ENCODE data around the gene NCKAP5.

The NCKAP5 gene

DNA sequence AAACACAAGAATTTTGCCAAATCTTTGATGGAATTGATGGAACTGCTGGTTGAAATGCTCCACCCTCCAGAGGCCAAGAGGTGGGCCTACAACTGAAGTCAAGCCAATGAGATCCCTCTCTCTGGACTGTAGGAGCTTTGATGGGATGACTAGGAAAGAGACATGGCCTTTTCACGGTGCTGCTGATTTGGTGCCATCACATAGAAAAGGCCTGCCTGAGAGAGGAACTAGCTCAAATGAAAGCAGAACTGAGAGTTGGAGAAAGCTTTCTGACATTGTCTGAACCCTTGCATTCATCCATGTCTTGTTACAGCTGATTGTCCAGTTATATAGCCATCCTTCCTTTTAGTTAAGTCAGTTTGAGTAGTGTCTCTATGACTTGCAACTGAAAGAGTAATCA lies 614.5 kb downstream of the NCKAP5 start:
- TF ChIP-seq CTCF (IDR thresholded peaks at IDR 0.05; ENCODE audit: insufficient read depth, low read length) (no peak), GABPA (IDR thresholded peaks at IDR 0.05; ENCODE audit: low read depth) (no peak), SPI1 (IDR thresholded peaks at IDR 0.05; ENCODE audit: borderline replicate concordance, low read depth) (no peak), POLR2AphosphoS5 (IDR thresholded peaks at IDR 0.05; ENCODE audit: low read depth) (no peak)
- TF ChIP-seq, protein P1, sequence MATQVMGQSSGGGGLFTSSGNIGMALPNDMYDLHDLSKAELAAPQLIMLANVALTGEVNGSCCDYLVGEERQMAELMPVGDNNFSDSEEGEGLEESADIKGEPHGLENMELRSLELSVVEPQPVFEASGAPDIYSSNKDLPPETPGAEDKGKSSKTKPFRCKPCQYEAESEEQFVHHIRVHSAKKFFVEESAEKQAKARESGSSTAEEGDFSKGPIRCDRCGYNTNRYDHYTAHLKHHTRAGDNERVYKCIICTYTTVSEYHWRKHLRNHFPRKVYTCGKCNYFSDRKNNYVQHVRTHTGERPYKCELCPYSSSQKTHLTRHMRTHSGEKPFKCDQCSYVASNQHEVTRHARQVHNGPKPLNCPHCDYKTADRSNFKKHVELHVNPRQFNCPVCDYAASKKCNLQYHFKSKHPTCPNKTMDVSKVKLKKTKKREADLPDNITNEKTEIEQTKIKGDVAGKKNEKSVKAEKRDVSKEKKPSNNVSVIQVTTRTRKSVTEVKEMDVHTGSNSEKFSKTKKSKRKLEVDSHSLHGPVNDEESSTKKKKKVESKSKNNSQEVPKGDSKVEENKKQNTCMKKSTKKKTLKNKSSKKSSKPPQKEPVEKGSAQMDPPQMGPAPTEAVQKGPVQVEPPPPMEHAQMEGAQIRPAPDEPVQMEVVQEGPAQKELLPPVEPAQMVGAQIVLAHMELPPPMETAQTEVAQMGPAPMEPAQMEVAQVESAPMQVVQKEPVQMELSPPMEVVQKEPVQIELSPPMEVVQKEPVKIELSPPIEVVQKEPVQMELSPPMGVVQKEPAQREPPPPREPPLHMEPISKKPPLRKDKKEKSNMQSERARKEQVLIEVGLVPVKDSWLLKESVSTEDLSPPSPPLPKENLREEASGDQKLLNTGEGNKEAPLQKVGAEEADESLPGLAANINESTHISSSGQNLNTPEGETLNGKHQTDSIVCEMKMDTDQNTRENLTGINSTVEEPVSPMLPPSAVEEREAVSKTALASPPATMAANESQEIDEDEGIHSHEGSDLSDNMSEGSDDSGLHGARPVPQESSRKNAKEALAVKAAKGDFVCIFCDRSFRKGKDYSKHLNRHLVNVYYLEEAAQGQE (IDR thresholded peaks at IDR 0.05; ENCODE audit: insufficient replicate concordance, low read depth) = no peak
- H3K27ac ChIP-seq (replicated peaks) = no peak overlapping the region
- no peak for DNase-seq (ENCODE audit: low read depth in 1 of 2, low spot score in 1 of 2)
- no peaks in the 10 kb centered on the region for H3K27me3 ChIP-seq (ENCODE audit: insufficient read depth, poor library complexity, severe bottlenecking)
- no peak overlapping the region for H3K4me3 ChIP-seq (replicated peaks; ENCODE audit: insufficient read depth, low read length)

DNA sequence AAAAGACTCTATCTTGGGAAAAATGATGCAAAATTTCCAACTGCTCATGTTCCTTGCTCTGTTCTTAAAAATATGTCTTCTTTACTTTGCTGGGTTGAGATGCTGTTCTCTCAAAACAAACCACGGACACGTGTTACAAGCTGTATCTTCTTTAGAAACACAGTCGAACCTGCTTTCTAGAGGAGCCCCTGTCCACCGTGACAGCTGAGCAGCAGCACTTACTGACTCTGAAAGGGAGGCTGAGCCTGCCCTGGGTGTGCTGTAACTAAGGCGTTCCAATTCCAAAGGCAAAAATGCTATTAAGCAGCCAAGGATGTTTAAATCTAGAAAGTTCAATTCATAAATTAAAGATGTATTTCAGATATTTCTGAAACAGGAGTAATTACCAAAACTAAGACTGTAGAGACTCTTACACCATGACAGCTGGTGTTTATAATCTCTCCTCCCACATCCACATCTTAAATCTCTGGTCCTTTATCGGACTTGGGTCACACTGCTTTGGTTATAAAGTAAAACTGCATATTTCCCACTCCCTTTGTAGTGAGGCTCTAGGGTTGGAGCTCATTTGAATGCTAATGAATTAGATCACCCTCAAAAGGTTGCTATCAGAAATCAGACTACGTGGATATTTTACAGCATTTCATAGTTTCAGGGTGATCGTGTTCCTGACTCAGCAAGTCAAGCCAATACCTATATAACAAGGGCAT lies 617.1 kb downstream of the NCKAP5 start:
- H3K27ac ChIP-seq (replicated peaks) = no peak overlapping the region

GRCh38 chr2:132949108-132949507 lies 619.2 kb downstream of the NCKAP5 start:
- no peak overlapping the region for H3K4me3 ChIP-seq (replicated peaks; ENCODE audit: insufficient read depth, low read length)
- H3K27ac ChIP-seq (replicated peaks) = no peak overlapping the region
- DNase-seq (ENCODE audit: low read depth in 1 of 2, low spot score in 1 of 2) = no peak
- no peak for TF ChIP-seq SPI1 (IDR thresholded peaks at IDR 0.05; ENCODE audit: borderline replicate concordance, low read depth)
- peaks cover under 1% of the 10 kb centered on the region for H3K27me3 ChIP-seq (ENCODE audit: insufficient read depth, poor library complexity, severe bottlenecking)

More for the DNA sequence above, 617.1 kb downstream of the NCKAP5 start:
- no peak for TF ChIP-seq POLR2AphosphoS5 (IDR thresholded peaks at IDR 0.05; ENCODE audit: low read depth)
- no peak for TF ChIP-seq CTCF (IDR thresholded peaks at IDR 0.05; ENCODE audit: insufficient read depth, low read length)
- no peak for TF ChIP-seq GABPA (IDR thresholded peaks at IDR 0.05; ENCODE audit: low read depth)
- TF ChIP-seq SPI1 (IDR thresholded peaks at IDR 0.05; ENCODE audit: borderline replicate concordance, low read depth) = no peak
- TF ChIP-seq, protein P1 (IDR thresholded peaks at IDR 0.05; ENCODE audit: insufficient replicate concordance, low read depth) = no peak
- no peaks in the 10 kb centered on the region for H3K27me3 ChIP-seq (ENCODE audit: insufficient read depth, poor library complexity, severe bottlenecking)
- DNase-seq (ENCODE audit: low read depth in 1 of 2, low spot score in 1 of 2) = no peak
- no peak overlapping the region for H3K4me3 ChIP-seq (replicated peaks; ENCODE audit: insufficient read depth, low read length)

GRCh38 chr2:132948211-132948610 lies 620.1 kb downstream of the NCKAP5 start:
- no peak for DNase-seq (ENCODE audit: low read depth in 1 of 2, low spot score in 1 of 2)
- no peak overlapping the region for H3K27ac ChIP-seq (replicated peaks)
- TF ChIP-seq GABPA (IDR thresholded peaks at IDR 0.05; ENCODE audit: low read depth) (no peak), POLR2AphosphoS5 (IDR thresholded peaks at IDR 0.05; ENCODE audit: low read depth) (no peak), SPI1 (IDR thresholded peaks at IDR 0.05; ENCODE audit: borderline replicate concordance, low read depth) (no peak), CTCF (IDR thresholded peaks at IDR 0.05; ENCODE audit: insufficient read depth, low read length) (no peak)
- TF ChIP-seq, protein P1 (IDR thresholded peaks at IDR 0.05; ENCODE audit: insufficient replicate concordance, low read depth) = no peak
- peaks cover 2% of the 10 kb centered on the region for H3K27me3 ChIP-seq (ENCODE audit: insufficient read depth, poor library complexity, severe bottlenecking)
- no peak overlapping the region for H3K4me3 ChIP-seq (replicated peaks; ENCODE audit: insufficient read depth, low read length)

All from HL-60 (cell line).